Uterus (tissue), 2 donors: Measurements from ENCODE around the gene PALD1.

ENCODE experiments used
- POLR2A ChIP-seq, 2 donors: fragments of 450-650 bp; IDR thresholded peaks; one replicate each; pipeline ENCODE4 v1.6.1; 2016; ENCODE audit warnings: antibody characterized with exemption in 2 of 2, mild to moderate bottlenecking in 1 of 2, moderate library complexity in 1 of 2
- TF ChIP-seq, protein P1 (sequence below), 4 experiments: fragments of 200-600 bp in 2 of 4; fragments of 450-650 bp in 2 of 4; sonication (generic) in 2 of 4; IDR thresholded peaks; one replicate each; pipeline ENCODE4 v1.5.1; 2016 to 2019; ENCODE audit warnings: antibody characterized with exemption in 4 of 4, mild to moderate bottlenecking in 2 of 4, moderate library complexity in 1 of 4

DNA sequence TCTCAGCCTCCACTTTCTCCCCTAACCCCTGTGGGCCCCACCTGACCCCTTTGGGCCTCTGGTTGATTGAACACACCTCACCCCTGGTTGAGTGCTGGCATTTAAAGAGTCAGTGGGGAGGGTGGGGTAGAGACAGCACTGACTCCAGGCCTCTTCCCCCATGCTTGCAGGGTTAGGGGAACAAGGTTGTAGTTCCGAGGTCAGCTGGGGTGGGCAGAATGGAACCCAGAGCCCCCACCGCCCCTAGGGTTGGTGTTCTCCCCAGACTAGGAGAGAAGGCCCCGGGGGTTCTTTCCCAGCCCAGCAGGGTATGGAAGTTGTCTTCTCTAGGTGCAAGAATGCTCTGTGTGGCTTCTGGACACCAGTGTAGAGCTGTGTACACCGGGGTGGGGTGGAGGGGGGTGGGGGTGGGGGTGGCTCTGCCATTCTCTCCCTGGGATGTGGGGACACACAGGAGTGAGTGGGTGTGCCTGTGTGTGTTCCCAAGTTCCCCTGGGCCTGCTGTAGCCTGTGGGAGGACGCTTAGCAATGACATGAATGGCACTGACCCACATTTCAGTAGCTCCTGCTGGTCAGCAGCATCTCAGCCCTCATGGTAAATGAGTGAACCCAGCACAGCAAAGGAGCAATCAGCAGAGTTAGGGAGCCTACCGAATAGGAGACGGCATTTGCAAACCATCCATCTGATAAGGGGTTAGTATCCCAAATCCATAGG lies 90.4 kb downstream of the PALD1 start:
- TF ChIP-seq, protein P1, sequence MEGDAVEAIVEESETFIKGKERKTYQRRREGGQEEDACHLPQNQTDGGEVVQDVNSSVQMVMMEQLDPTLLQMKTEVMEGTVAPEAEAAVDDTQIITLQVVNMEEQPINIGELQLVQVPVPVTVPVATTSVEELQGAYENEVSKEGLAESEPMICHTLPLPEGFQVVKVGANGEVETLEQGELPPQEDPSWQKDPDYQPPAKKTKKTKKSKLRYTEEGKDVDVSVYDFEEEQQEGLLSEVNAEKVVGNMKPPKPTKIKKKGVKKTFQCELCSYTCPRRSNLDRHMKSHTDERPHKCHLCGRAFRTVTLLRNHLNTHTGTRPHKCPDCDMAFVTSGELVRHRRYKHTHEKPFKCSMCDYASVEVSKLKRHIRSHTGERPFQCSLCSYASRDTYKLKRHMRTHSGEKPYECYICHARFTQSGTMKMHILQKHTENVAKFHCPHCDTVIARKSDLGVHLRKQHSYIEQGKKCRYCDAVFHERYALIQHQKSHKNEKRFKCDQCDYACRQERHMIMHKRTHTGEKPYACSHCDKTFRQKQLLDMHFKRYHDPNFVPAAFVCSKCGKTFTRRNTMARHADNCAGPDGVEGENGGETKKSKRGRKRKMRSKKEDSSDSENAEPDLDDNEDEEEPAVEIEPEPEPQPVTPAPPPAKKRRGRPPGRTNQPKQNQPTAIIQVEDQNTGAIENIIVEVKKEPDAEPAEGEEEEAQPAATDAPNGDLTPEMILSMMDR (IDR thresholded peaks at IDR 0.05), result no peak
- TF ChIP-seq POLR2A (IDR thresholded peaks at IDR 0.05), result no peak
